NB4 (cell line): ENCODE data around the gene HOXA5.

Experiments used
- DNase-seq: peaks from one replicate; pipeline ENCODE4 v3.0.0; 2010; ENCODE audit warnings: low read depth
- H3K4me3 ChIP-seq: one replicate; pipeline ENCODE4 v1.5.1; 2011; ENCODE audit warnings: mild to moderate bottlenecking, low read depth, low read length, moderate library complexity
- MYC ChIP-seq: IDR thresholded peaks from 2 replicates; pipeline ENCODE4 v1.6.1; 2011; ENCODE audit warnings: low read depth, low read length
- POLR2A ChIP-seq: IDR thresholded peaks from 2 replicates; pipeline ENCODE4 v1.6.1; 2011; ENCODE audit warnings: mild to moderate bottlenecking; ENCODE audit not compliant: insufficient read length; ENCODE audit errors: extremely low read depth
- TF ChIP-seq, protein P1 (sequence below): IDR thresholded peaks from one replicate; pipeline ENCODE4 v1.5.1; 2012; ENCODE audit warnings: low read depth, low read length
- TF ChIP-seq, protein P2 (sequence below): IDR thresholded peaks from 2 replicates; pipeline ENCODE4 v1.6.1; 2011; ENCODE audit warnings: low read depth, low read length

Gene HOXA5

DNA sequence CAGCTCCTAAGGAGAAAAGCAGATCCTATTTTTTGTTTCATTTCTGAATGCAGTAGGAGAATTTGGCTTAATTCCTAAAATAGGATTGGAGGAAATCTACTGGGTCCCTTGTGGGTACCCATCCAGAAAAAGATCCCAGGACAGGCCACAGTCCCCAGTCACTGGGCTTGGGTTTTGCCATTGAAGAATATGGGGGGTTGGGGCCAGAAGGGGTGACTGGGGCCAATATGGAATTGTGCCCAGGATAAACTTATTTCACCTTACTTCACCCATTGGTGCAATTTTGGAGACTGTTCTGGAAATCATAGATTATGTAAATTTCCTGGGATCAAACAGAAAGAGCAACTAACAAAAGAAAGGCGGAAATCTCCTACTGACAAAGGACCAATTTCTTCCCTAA lies 5.0 kb downstream of the HOXA5 start:
- H3K4me3 ChIP-seq: no peak overlapping the region
- DNase-seq: no peak
- no peak for TF ChIP-seq POLR2A
- TF ChIP-seq, protein P1, sequence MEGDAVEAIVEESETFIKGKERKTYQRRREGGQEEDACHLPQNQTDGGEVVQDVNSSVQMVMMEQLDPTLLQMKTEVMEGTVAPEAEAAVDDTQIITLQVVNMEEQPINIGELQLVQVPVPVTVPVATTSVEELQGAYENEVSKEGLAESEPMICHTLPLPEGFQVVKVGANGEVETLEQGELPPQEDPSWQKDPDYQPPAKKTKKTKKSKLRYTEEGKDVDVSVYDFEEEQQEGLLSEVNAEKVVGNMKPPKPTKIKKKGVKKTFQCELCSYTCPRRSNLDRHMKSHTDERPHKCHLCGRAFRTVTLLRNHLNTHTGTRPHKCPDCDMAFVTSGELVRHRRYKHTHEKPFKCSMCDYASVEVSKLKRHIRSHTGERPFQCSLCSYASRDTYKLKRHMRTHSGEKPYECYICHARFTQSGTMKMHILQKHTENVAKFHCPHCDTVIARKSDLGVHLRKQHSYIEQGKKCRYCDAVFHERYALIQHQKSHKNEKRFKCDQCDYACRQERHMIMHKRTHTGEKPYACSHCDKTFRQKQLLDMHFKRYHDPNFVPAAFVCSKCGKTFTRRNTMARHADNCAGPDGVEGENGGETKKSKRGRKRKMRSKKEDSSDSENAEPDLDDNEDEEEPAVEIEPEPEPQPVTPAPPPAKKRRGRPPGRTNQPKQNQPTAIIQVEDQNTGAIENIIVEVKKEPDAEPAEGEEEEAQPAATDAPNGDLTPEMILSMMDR: no peak

DNA sequence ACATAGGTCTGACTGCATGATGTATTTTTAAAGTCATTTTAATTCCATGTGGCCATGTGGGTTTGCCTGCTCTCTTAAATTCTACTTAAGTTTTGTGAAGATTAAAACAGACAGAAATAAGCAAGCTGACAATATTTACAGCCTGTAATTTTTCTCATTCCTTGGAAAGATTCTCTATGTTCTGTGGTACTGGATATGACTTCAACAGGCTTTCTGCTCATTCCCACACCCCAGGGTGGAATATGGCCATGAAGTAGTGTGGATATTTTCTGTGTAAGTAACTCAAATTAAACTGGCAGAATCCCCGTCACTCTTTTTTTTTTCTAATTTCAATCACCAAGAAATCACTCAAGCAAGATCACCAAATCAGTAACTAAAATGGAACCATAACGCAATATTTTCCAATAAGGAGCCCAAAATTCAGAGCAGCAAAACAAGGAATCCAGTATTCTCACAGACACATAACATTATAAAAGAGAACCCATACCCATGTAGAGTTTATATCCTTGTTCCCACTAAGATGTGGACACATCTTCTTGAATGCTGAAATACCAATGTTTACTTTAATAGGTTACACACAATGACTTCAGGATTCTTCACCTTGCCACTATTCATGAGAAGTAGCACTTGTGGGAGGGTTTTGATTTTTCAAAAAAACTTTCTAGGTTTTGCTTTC lies 5.7 kb downstream of the HOXA5 start:
- peak overlapping the region; percentile 8 for H3K4me3 ChIP-seq
- TF ChIP-seq, protein P1: no peak
- TF ChIP-seq POLR2A (no peak), MYC (no peak)
- TF ChIP-seq, protein P2, sequence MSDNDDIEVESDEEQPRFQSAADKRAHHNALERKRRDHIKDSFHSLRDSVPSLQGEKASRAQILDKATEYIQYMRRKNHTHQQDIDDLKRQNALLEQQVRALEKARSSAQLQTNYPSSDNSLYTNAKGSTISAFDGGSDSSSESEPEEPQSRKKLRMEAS: no peak
- no peak for DNase-seq

DNA sequence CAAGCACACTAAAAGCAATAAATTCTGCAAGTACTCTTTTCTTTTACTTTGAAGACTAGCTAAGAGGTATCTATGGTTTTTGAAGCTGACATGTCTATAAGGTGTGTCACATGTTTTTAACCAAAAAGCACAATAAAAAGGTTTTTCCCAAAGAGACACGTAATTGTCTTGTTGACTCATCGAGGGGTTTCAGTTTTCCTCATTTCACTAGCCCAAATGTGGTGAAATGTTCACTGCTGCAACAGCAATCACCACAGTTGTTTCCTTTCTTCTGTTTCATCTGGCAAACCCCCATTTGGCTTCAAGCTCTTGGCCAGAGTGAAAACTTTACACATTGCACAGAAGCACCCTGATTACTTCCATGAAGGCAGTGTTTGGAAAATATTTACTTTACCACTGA lies 9.1 kb downstream of the HOXA5 start:
- peak; percentile 81 for DNase-seq
- no peak overlapping the region for H3K4me3 ChIP-seq
- TF ChIP-seq POLR2A (no peak), MYC (peak; percentile 44)
- TF ChIP-seq, protein P2: peak; percentile 61
- TF ChIP-seq, protein P1: no peak

DNA sequence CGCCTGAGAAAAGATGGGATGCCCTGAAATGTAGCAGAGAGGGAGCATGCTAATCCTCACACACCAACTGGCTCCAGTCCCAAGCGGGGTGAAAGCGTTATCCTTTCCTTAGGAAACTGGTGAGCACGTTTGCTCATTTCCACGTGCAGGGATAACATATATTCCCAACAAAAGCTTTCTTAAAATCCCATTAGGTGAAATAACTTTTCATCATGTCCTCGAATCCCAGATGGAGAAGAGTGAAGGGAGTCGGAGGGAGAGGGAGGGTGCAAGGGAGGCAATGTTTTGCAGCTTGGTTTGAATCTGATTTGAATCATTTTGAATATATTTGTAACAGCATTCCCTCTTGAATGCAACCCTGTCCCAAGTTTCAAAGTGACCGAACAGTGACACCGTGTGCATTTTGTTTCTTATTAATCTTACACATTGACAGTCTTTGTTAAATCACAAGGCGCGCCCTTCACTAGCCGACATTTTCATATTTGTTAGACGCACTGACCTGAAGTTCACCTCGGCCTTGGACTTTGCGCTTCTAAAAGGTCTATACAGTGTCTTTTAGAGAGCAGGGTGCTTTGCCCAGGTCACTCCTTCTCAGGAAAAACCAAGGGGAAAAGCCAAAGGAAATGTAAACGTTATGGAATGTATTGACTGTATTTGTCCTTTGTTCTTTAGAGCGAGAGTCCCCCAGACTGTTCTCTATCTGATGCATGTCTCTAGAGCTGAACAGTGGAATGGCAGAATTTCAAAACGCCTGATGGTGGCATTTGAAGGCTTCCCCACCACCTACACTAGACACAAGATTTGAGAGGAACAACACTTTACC lies 9.9 kb downstream of the HOXA5 start:
- no peak overlapping the region for H3K4me3 ChIP-seq
- no peak for DNase-seq
- TF ChIP-seq, protein P2: no peak
- TF ChIP-seq POLR2A: no peak
- TF ChIP-seq, protein P1: no peak

DNA sequence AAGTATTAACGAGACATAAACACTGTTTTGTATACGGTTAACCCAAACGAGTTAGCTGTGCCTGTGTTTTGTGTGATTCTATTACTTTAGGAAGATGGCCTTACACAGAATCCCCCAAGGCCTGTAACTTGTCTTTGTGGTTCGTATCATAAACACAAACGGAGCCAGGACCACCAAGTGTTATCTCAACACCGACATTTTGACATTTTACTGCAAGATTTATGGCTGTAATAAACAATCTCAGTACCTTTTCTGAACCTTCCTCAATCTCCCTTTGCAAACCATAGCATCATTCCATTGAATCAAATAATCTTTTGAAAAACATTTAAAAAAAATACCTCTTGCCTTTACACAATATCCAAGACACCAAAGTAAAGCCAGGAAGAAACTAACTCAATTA lies 10.5 kb downstream of the HOXA5 start:
- TF ChIP-seq POLR2A (no peak), MYC (no peak)
- TF ChIP-seq, protein P2: no peak
- TF ChIP-seq, protein P1: no peak
- no peak overlapping the region for H3K4me3 ChIP-seq
- no peak for DNase-seq
